ENCODE data around the gene MYO1F. TPM values are rescaled to one million over a fixed set of nuclear protein-coding genes. Genes with fewer than 3 reads are reported as not detected.

MYO1F gene
- total RNA-seq, 1 experiment from 2014 or later: not detected

Other genes with a start within 250 kb of the MYO1F start
- gene KANK3, start 234.2 kb downstream of the MYO1F start, total RNA-seq (2014; rRNA removed; shearing (Covaris generic)): 1.0 and 1.2 TPM in 2 replicates
- gene ANGPTL4, start 213.3 kb downstream of the MYO1F start, total RNA-seq (2014; rRNA removed; shearing (Covaris generic)): not detected in 2 replicates
- 3.1 and 8.0 TPM in 2 replicates for gene RAB11B, start 187.1 kb downstream of the MYO1F start, total RNA-seq (2014; rRNA removed; shearing (Covaris generic))
- gene MARCHF2, start 164.1 kb downstream of the MYO1F start, total RNA-seq (2014; rRNA removed; shearing (Covaris generic)): 53.3 and 80.8 TPM in 2 replicates
- 97.9 and 102 TPM in 2 replicates for gene HNRNPM, start 132.5 kb downstream of the MYO1F start, total RNA-seq (2014; rRNA removed; shearing (Covaris generic))
- not detected in 2 replicates for gene PRAM1, start 74.8 kb downstream of the MYO1F start, total RNA-seq (2014; rRNA removed; shearing (Covaris generic))
- 3.4 and 17.7 TPM in 2 replicates for gene ZNF414, start 63.3 kb downstream of the MYO1F start, total RNA-seq (2014; rRNA removed; shearing (Covaris generic))
- gene ADAMTS10, start 33.3 kb upstream of the MYO1F start, total RNA-seq (2014; rRNA removed; shearing (Covaris generic)): 7.7 and 8.1 TPM in 2 replicates
- not detected in 2 replicates for gene NFILZ, start 53.2 kb upstream of the MYO1F start, total RNA-seq (2014; rRNA removed; shearing (Covaris generic))
- not detected in 2 replicates for gene ACTL9, start 121.4 kb upstream of the MYO1F start, total RNA-seq (2014; rRNA removed; shearing (Covaris generic))
- gene OR2Z1, start 144.2 kb upstream of the MYO1F start, total RNA-seq (2014; rRNA removed; shearing (Covaris generic)): not detected in 2 replicates